Pancreas (tissue), 10 donors: ENCODE results near the gene SELENOM. TPM values are rescaled to one million over a fixed set of nuclear protein-coding genes. Genes with fewer than 3 reads are reported as not detected.

Source experiments
- ATAC-seq, 4 donors: fragments of 200-7000 bp; cut with Tn5 transposase; one replicate each; pipeline versions ENCODE4 v1.8.0 to v1.9.1; 2020; ENCODE audit warnings: mild to moderate bottlenecking in 4 of 4, moderate library complexity in 4 of 4
- DNase-seq, 6 donors: peaks; one replicate each; pipeline ENCODE4 v3.0.0-alpha.2; 2020
- FAIRE-seq: peaks from 2 replicates; lab custom pipeline; 2012; peaks lifted over from hg19 to GRCh38; lab: Jason Lieb, UNC
- H3K27ac ChIP-seq, 4 donors: fragments of 200-600 bp; sonication (generic); 1 replicate in 3 of 4; 2 replicates in 1 of 4; pipeline versions ENCODE4 v1.5.0 to v1.8.0; 2020
- H3K27me3 ChIP-seq, 4 donors: fragments of 200-600 bp; one replicate each; pipeline ENCODE4 v1.8.0; 2021
- H3K36me3 ChIP-seq, 3 donors: fragments of 200-600 bp; sonication (generic) in 1 of 3; one replicate each; pipeline versions ENCODE4 v1.5.0 to v1.8.0; 2020 to 2021
- H3K4me1 ChIP-seq, 3 donors: fragments of 200-600 bp; one replicate each; pipeline ENCODE4 v1.8.0; 2021
- H3K4me3 ChIP-seq, 4 donors: fragments of 200-600 bp; sonication (generic) in 2 of 4; one replicate each; pipeline versions ENCODE4 v1.5.0 to v1.8.0; 2020 to 2021
- H3K9me3 ChIP-seq, 4 donors: fragments of 200-600 bp; one replicate each; pipeline ENCODE4 v1.8.0; 2021
- WGBS, 2 donors: extraction: QIAGEN DNeasy Blood & Tissue Kit; methylation state at CpG; one replicate each; pipeline ENCODE4 v1.1.7; 2013; 5-methylcytosine and 5-hydroxymethylcytosine counted together
- intact Hi-C, 3 donors: fragments of 100-400 bp; cut with DNase I; formaldehyde crosslinking; loops; one replicate each; pipeline versions ENCODE4 v1.11.1 to v1.14.2; 2022
- polyA plus RNA-seq, 2 donors: library from polyadenylated mRNA; stranded (reverse); fragments of 200-250 nt; gene quantifications; one replicate each; pipeline ENCODE4 v1.2.3, GENCODE V29; 2013
- total RNA-seq, 6 donors: library from RNA; stranded (reverse); fragmentation: NEBNext Ultra II Directional in 4 of 6; extraction: Animal tissue kit (Norgen Biotek cat#: 25700) in 4 of 6; gene quantifications; one replicate each; pipeline versions ENCODE4 v1.2.1 to v1.2.4, GENCODE V29; 2021 to 2023
- TF ChIP-seq, protein P1 (sequence below), 4 donors: fragments of 200-600 bp; sonication (generic) in 3 of 4; IDR thresholded peaks; one replicate each; pipeline versions ENCODE4 v1.5.0 to v1.8.0; 2021; ENCODE audit warnings: antibody characterized with exemption in 4 of 4
- donor health status: healthy with polysubstance abuse.
- donor health status: DM: no; HTN: no; CAD: no; lungs with moderate emphysema.
- donor health status: DM: no; HTN: no; CAD: no.
- donor health status: control.
- donor health status: control.
- donor health status: Bipolar disorder and iron deficiency.
- donor health status: DM: yes; HTN: yes; CAD: no.
- donor health status: DM: no; HTN: no; CAD: no.
- donor health status: DM: no; HTN: no; CAD: no.
- donor health status: DM: yes; HTN: yes; CAD: no.

The SELENOM gene, protein sequence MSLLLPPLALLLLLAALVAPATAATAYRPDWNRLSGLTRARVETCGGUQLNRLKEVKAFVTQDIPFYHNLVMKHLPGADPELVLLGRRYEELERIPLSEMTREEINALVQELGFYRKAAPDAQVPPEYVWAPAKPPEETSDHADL
- total RNA-seq (10 to 100 TPM; 46.1 to 62.4 (median 54.4) TPM), polyA plus RNA-seq (100 to 1,000 TPM; 118 TPM)

DNA sequence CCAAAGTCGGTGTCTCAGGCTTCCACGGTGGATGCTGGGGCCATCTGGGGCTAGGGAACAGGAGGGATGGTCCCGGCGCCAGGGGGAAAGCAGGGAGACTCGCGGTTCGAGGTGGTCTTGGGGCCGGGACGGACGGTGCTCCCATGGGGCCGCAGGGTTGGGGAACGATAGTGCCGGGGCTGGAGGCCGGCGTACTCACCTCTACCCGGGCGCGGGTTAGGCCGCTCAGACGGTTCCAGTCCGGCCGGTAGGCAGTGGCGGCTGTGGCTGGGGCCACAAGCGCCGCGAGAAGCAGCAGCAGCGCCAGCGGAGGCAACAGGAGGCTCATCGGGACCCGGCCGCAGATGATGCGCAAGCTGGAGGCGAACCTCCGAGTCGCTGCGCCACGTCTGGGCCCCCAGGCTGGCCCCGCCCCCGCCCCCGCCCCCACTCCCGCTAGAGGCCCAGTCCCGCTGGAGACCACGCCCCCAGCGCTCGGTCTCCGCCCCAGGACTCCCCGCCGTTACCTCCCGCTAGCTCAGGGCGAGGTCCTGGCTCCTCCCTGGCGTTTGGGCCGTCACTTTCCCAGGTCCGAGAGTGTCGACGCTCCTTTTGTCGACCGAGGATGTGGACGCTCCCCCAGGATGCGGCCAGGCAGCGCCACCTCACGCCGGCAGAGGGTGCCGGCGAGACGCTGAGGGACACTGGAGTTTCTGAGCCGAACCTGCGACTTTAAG is at the start of gene SELENOM:
Gene SELENOM (minus strand): TSS at position 391 of the 716 bp plus-strand sequence. CDS start 63 bp downstream, at position 328.
- Histone ChIP-seq H3K9me3 (no peaks in the 10 kb centered on the region), H3K4me1 (peaks cover 0 to 7% (median 0%) of the 10 kb centered on the region in 3 donors), H3K4me3 (peak within 1 kb of the TSS; percentile 50 to 76 (median 64)), H3K27ac (peak within 1 kb of the TSS; percentile 76 to 91 (median 82)), H3K36me3 (no peaks in the 10 kb centered on the region), H3K27me3 (no peaks in the 10 kb centered on the region)
- 7 to 9% methylated on average over 39 to 67 of the region's 67 CpGs for WGBS, 2 donors
- TF ChIP-seq, protein P1, sequence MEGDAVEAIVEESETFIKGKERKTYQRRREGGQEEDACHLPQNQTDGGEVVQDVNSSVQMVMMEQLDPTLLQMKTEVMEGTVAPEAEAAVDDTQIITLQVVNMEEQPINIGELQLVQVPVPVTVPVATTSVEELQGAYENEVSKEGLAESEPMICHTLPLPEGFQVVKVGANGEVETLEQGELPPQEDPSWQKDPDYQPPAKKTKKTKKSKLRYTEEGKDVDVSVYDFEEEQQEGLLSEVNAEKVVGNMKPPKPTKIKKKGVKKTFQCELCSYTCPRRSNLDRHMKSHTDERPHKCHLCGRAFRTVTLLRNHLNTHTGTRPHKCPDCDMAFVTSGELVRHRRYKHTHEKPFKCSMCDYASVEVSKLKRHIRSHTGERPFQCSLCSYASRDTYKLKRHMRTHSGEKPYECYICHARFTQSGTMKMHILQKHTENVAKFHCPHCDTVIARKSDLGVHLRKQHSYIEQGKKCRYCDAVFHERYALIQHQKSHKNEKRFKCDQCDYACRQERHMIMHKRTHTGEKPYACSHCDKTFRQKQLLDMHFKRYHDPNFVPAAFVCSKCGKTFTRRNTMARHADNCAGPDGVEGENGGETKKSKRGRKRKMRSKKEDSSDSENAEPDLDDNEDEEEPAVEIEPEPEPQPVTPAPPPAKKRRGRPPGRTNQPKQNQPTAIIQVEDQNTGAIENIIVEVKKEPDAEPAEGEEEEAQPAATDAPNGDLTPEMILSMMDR (IDR thresholded peaks at IDR 0.05): peak; percentile 80 to 92 (median 90)
- ATAC-seq: peak; percentile 90 to 96 (median 92)
- peak; percentile 92 to 99 (median 98) for DNase-seq
- peak; percentile 86 for FAIRE-seq
- intact Hi-C loops: loop anchor here in 1 of 3 donors (5.0 kb wide), 1 partner anchor 40 kb away; no protein-coding TSS in a partner anchor

DNA sequence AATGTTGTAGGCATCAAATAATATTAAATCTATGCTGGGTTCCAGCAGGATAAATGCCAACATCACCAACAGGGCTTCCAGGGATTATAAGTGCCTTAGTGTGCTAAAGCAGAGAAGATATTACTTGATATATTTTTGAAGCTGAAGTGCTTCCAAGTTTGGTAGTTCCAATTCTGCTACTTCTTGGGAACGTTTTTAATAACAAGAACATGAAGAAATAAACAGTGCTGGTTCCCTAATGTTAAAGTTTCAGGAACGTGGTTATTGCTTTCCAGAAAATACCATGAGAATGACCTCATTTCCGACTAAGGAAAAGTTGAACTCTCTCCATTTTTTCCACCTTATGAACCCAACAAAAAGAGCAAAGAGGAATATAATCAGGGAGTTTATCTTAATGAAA is 48.1 kb upstream of the SELENOM start:
- intact Hi-C loops: loop anchor here in 1 of 3 donors (10.0 kb wide), 1 partner anchor 211 kb away; no protein-coding TSS in a partner anchor
- WGBS, 2 donors: 6 to 12% methylated on average over 3 of the region's 3 CpGs
- no peak for FAIRE-seq

DNA sequence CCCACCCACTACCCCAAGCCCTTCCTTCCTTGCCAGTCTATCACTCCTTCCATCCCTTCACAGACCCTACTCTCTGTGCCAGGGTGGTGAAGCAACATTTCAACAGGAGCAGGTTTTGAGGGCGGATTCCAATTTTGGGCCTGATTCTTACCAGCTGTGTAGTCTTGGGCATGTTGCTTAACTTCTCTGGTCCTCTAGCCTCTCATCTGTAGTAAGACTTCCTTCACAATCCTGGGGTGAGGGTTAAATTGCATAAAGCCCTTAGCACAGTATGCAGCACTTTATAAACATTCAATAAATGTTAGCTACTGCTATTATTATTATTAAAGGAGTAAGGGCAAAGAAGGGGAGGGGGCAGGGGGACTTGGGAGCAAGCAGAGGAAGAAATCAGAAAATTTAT is 47.6 kb upstream of the SELENOM start:
- TF ChIP-seq, protein P1 (IDR thresholded peaks at IDR 0.05): no peak
- Histone ChIP-seq H3K36me3 (no peaks in the 10 kb centered on the region), H3K4me3 (no peak overlapping the region), H3K27ac (no peak overlapping the region), H3K4me1 (no peaks in the 10 kb centered on the region), H3K27me3 (no peaks in the 10 kb centered on the region), H3K9me3 (no peaks in the 10 kb centered on the region)
- intact Hi-C loops: loop anchor here in 1 of 3 donors (10.0 kb wide), 1 partner anchor 210 kb away; no protein-coding TSS in a partner anchor
- 84 to 95% methylated on average over 1 of the region's 1 CpG for WGBS, 2 donors
- FAIRE-seq (no peak), DNase-seq (no peak), ATAC-seq (no peak)

More for the DNA sequence above, 48.1 kb upstream of the SELENOM start:
- Histone ChIP-seq H3K9me3 (no peaks in the 10 kb centered on the region), H3K27ac (no peak overlapping the region), H3K27me3 (no peaks in the 10 kb centered on the region), H3K4me1 (no peaks in the 10 kb centered on the region), H3K4me3 (no peak overlapping the region), H3K36me3 (no peaks in the 10 kb centered on the region)
- ATAC-seq (no peak), DNase-seq (no peak)
- TF ChIP-seq, protein P1 (IDR thresholded peaks at IDR 0.05): no peak

DNA sequence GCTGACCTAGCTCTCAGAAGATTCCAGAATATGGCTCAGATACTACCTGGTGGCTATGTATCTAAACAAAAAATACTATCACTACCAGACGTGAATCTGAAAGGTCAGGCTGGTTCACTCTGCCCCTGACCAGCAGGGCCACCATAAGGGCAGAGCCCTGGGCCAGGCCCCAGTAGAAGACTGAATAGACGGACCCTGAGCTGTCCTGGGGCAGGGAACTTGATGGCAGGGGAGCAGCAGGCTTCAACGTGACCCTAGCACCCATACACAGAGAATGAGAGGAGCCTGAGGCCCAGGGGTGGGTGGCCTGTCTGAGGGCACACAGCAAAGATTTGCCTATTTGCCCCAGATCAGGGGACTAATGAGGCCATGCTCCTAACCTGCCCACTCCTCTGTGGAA is 46.0 kb upstream of the SELENOM start:
- Histone ChIP-seq H3K27ac (no peak overlapping the region), H3K9me3 (no peaks in the 10 kb centered on the region), H3K27me3 (no peaks in the 10 kb centered on the region), H3K36me3 (no peaks in the 10 kb centered on the region), H3K4me1 (peaks cover 0 to 2% (median 0%) of the 10 kb centered on the region in 3 donors), H3K4me3 (no peak overlapping the region)
- DNase-seq (no peak), ATAC-seq (no peak), FAIRE-seq (no peak)
- TF ChIP-seq, protein P1 (IDR thresholded peaks at IDR 0.05): no peak
- WGBS, 2 donors: 56% methylated on average over 3 of the region's 3 CpGs
- intact Hi-C loops: loop anchor here in 1 of 3 donors (10.0 kb wide), 1 partner anchor 209 kb away; no protein-coding TSS in a partner anchor
